Caco-2 (cell line): ENCODE results near the gene METTL5. TPM values are rescaled to one million over a fixed set of nuclear protein-coding genes. Genes with fewer than 3 reads are reported as not detected.

Source experiments
- BruUV-seq: library from RNA; stranded (reverse); fragments of 400-500 nt; replicated peaks from 2 replicates; lab custom pipeline; 2021; lab: Mats Ljungman, UMichigan
- CTCF ChIA-PET: fragments of 300-600 bp; sonication (Branson Sonifier 250); formaldehyde crosslinking; loops from one replicate; lab custom pipeline; 2022; ENCODE audit warnings: antibody characterized with exemption; lab: Charles Lee
- POLR2A ChIA-PET: fragments of 300-600 bp; sonication (Branson Sonifier 250); formaldehyde crosslinking; loops from one replicate; lab custom pipeline; 2022; ENCODE audit warnings: antibody characterized with exemption; lab: Charles Lee
- DNase-seq, 2 experiments: peaks; one replicate each; pipeline versions ENCODE4 v3.0.0 to v3.0.0-alpha.2; 2020 to 2022
- H3K27me3 ChIP-seq: replicated peaks from 2 replicates; pipeline ENCODE4 v1.6.0; 2011; ENCODE audit warnings: low read length; ENCODE audit not compliant: control insufficient read depth, insufficient read depth
- H3K36me3 ChIP-seq: 2 replicates; pipeline ENCODE4 v1.5.1; 2011; ENCODE audit warnings: low read length; ENCODE audit not compliant: control insufficient read depth, insufficient read depth
- H3K4me1 ChIP-seq: fragments of 250-450 bp; sonication (Bioruptor Pico); 2 replicates; pipeline ENCODE4 v1.5.1; 2020; ENCODE audit warnings: mild to moderate bottlenecking
- H3K4me3 ChIP-seq: 2 replicates; pipeline ENCODE4 v1.5.1; 2011; ENCODE audit warnings: low read depth, mild to moderate bottlenecking, control low read depth, low read length
- H3K9me3 ChIP-seq: fragments of 250-450 bp; sonication (Bioruptor Pico); 2 replicates; pipeline ENCODE4 v1.5.1; 2020; ENCODE audit warnings: mild to moderate bottlenecking, moderate library complexity
- H3K27ac Mint-ChIP-seq: one replicate; pipeline ENCODE4 v1.8.0; 2022; ENCODE audit warnings: mixed read lengths; ENCODE audit not compliant: unreplicated experiment
- H3K27me3 Mint-ChIP-seq: one replicate; pipeline ENCODE4 v1.8.0; 2022; ENCODE audit warnings: mixed read lengths; ENCODE audit not compliant: insufficient read depth, unreplicated experiment
- H3K36me3 Mint-ChIP-seq: one replicate; pipeline ENCODE4 v1.8.0; 2022; ENCODE audit warnings: mild to moderate bottlenecking, mixed read lengths; ENCODE audit not compliant: insufficient read depth, unreplicated experiment
- H3K4me1 Mint-ChIP-seq: one replicate; pipeline ENCODE4 v1.8.0; 2022; ENCODE audit warnings: low read depth, mixed read lengths; ENCODE audit not compliant: unreplicated experiment
- H3K4me3 Mint-ChIP-seq: one replicate; pipeline ENCODE4 v1.8.0; 2022; ENCODE audit warnings: mild to moderate bottlenecking, moderate library complexity, mixed read lengths; ENCODE audit not compliant: unreplicated experiment
- H3K9me3 Mint-ChIP-seq: one replicate; pipeline ENCODE4 v1.8.0; 2022; ENCODE audit warnings: mixed read lengths; ENCODE audit not compliant: unreplicated experiment
- CTCF ChIP-seq, 2 experiments: fragments of 200-600 bp in 1 of 2; IDR thresholded peaks; 1 replicate in 1 of 2; 2 replicates in 1 of 2; pipeline versions ENCODE4 v1.5.1 to v1.8.0; 2011 to 2022; ENCODE audit warnings: antibody characterized with exemption in 1 of 2, control low read depth in 1 of 2, inconsistent platforms in 1 of 2, low read depth in 1 of 2, low read length in 1 of 2, mild to moderate bottlenecking in 1 of 2, moderate library complexity in 1 of 2; ENCODE audit not compliant: insufficient read depth in 1 of 2, severe bottlenecking in 1 of 2, unreplicated experiment in 1 of 2
- intact Hi-C: fragments of 100-400 bp; cut with micrococcal nuclease; formaldehyde crosslinking; loops from one replicate; pipeline ENCODE4 v1.10.0; 2022; ENCODE audit not compliant: unreplicated experiment
- total RNA-seq: library from RNA; stranded (reverse); gene quantifications from 2 replicates; pipeline ENCODE4 v1.2.3, GENCODE V29; 2022

Gene METTL5
- total RNA-seq, 1 experiment from 2014 or later: 82.4 TPM

GRCh38 chr2:169828141-169828811 lies 3.6 kb upstream of the METTL5 start:
- Histone ChIP-seq H3K36me3 (no peaks in the 10 kb centered on the region), H3K9me3 (no peaks in the 10 kb centered on the region), H3K4me1 (peaks cover 4% of the 10 kb centered on the region), H3K4me3 (peak overlapping the region; percentile 70), H3K27me3 (no peaks in the 10 kb centered on the region)
- peak; percentile 46 to 51 for DNase-seq
- Mint-ChIP-seq H3K9me3 (no peaks in the 10 kb centered on the region), H3K4me1 (peaks cover 19% of the 10 kb centered on the region), H3K27me3 (no peaks in the 10 kb centered on the region), H3K36me3 (peaks cover 23% of the 10 kb centered on the region), H3K27ac (peak overlapping the region; percentile 12), H3K4me3 (peak overlapping the region; percentile 92)
- POLR2A ChIA-PET: interaction anchor here (1.0 kb wide), 2 partner anchors 9 to 114 kb away, joined by 3 read pairs; no protein-coding TSS in a partner anchor
- CTCF ChIA-PET: interaction anchor here (0.8 to 1.0 kb wide), 2 partner anchors 49 to 100 kb away, joined by 5 to 7 read pairs; no protein-coding TSS in a partner anchor
- no TSS peak for BruUV-seq
- no peak for TF ChIP-seq CTCF (IDR thresholded peaks at IDR 0.05; ENCODE audit: insufficient read depth in 1 of 2, low read depth in 1 of 2, low read length in 1 of 2, severe bottlenecking in 1 of 2, unreplicated experiment in 1 of 2)
- intact Hi-C loops: loop anchor here (5.0 kb wide), 1 partner anchor 64 kb away; no protein-coding TSS in a partner anchor

- Mint-ChIP-seq H3K4me1 (peaks cover 19% of the 10 kb centered on the region), H3K27me3 (no peaks in the 10 kb centered on the region), H3K36me3 (peaks cover 31% of the 10 kb centered on the region), H3K9me3 (no peaks in the 10 kb centered on the region), H3K4me3 (peak within 1 kb of the TSS; percentile 92), H3K27ac (peak within 1 kb of the TSS; percentile 12)
- CTCF ChIA-PET: interaction anchor here (0.5 to 1.3 kb wide), 6 partner anchors 50 to 375 kb away, joined by 3 to 14 read pairs (median 6); partner anchors contain the start of gene BBS5
- peak; percentile 94 to 96 for DNase-seq
- H3K9me3 ChIP-seq: no peaks in the 10 kb centered on the region
- POLR2A ChIA-PET: interaction anchor here (0.6 to 1.1 kb wide), 5 partner anchors 8 to 318 kb away, joined by 3 to 6 read pairs (median 3); no protein-coding TSS in a partner anchor
- peak within 1 kb of the TSS; percentile 70 for H3K4me3 ChIP-seq
- no peaks in the 10 kb centered on the region for H3K36me3 ChIP-seq
- BruUV-seq: no TSS peak
- intact Hi-C loops: loop anchor here (5.0 kb wide), 1 partner anchor 65 kb away; no protein-coding TSS in a partner anchor
- TF ChIP-seq CTCF (IDR thresholded peaks at IDR 0.05; ENCODE audit: insufficient read depth in 1 of 2, low read depth in 1 of 2, low read length in 1 of 2, severe bottlenecking in 1 of 2, unreplicated experiment in 1 of 2): no peak
- H3K27me3 ChIP-seq: no peaks in the 10 kb centered on the region
- H3K4me1 ChIP-seq: peaks cover 4% of the 10 kb centered on the region
Observed at GRCh38 chr2:169827272-169828140, 2.8 kb upstream of the METTL5 start, which contains the start of gene UBR3. Gene UBR3, plus strand, starts transcription at chr2:169827454. Its CDS starts 54 bp downstream, at chr2:169827508.

- TSS peak; percentile 65 for BruUV-seq
- H3K4me1 ChIP-seq: peaks cover 4% of the 10 kb centered on the region
Observed at GRCh38 chr2:169823996-169824372, 721 bp downstream of the METTL5 start.

More at GRCh38 chr2:169823996-169824372, 721 bp downstream of the METTL5 start:
- Mint-ChIP-seq H3K27me3 (no peaks in the 10 kb centered on the region), H3K27ac (peak overlapping the region; percentile 68), H3K4me3 (peak overlapping the region; percentile 69), H3K9me3 (no peaks in the 10 kb centered on the region), H3K4me1 (peaks cover 18% of the 10 kb centered on the region), H3K36me3 (peaks cover 35% of the 10 kb centered on the region)
- TF ChIP-seq CTCF (IDR thresholded peaks at IDR 0.05; ENCODE audit: insufficient read depth in 1 of 2, low read depth in 1 of 2, low read length in 1 of 2, severe bottlenecking in 1 of 2, unreplicated experiment in 1 of 2): no peak
- Histone ChIP-seq H3K9me3 (no peaks in the 10 kb centered on the region), H3K36me3 (no peaks in the 10 kb centered on the region), H3K27me3 (no peaks in the 10 kb centered on the region), H3K4me3 (peak overlapping the region; percentile 81)
- intact Hi-C loops: no loop called here
- CTCF ChIA-PET: interaction anchor here (1.4 kb wide), 2 partner anchors 53 to 104 kb away, joined by 4 to 9 read pairs; no protein-coding TSS in a partner anchor
- DNase-seq: no peak
- POLR2A ChIA-PET: interaction anchor here (0.5 kb wide), 1 partner anchor 25 kb away, joined by 14 read pairs; no protein-coding TSS in a partner anchor
